ENCODE data around the gene B3GAT1. TPM values are rescaled to one million over a fixed set of nuclear protein-coding genes. Genes with fewer than 3 reads are reported as not detected.

B3GAT1 gene
- total RNA-seq, 2 donors from 2014 or later: 0.12 to 0.22 TPM

DNA sequence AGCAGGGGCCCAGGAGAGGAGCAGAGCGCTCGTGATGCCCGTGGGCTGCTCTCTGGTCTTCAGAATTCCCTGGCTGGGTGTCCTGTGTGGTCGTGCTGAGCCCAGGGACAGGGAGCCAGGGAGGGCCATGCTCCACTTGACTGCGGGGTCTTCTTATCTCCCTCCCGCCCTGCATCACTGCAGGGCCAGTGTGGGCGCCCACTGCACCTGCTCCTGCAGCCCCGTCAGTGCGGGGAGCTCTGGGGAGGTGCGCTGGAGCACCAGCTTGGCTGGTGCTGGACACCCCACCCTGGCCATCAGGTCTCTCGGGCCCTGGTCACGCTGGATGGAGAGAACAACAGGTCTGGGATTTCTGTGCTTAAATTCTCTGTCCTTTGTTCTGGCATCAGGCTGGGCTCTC lies 31.8 kb downstream of the B3GAT1 start:
- DNase-seq: no peak
- ATAC-seq: no peak
- intact Hi-C loops (cut with DNase I, micrococcal nuclease): no loop called here

DNA sequence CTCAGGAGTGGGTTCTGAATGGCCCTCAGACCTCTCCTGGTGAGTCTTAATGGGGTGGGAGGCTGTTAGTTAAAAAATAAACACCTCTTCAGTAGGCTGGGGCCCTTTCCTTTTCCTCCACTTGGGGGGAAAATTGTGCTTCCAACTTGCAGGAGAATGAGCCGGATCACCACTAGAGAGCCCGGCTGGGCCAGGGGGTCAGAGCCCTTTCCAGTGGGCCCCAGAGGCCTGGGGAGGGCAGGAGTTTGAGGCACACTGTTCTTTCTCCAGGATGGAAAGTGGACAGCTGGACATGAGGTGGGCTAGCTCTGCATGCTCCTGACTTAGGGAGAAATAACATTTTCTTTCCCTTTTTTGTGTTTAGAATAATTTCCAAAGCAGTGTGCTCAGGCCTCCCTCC lies 32.8 kb downstream of the B3GAT1 start:
- no peak for ATAC-seq
- DNase-seq: no peak
- intact Hi-C loops (cut with DNase I, micrococcal nuclease): no loop called here

DNA sequence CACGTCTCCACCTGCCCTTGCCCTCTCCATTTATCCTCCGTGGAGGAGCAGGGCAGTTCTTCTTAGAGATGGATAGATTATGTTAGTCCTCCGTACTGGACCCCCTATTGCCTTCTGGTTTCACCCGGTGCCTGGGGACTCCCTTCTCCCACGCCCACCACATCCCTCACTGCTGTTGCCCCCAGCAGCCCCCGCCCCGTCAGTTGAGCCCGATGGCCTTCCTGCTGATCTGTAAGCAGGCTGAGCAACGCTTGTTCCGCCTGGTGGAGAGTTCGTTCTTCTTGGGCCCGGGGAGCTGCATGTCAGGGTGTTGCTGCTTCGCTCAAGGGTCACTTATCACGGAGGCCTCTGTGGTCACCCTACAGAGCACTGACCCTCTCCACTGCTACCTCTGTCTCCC lies 34.2 kb downstream of the B3GAT1 start:
- DNase-seq (no peak), ATAC-seq (no peak)
- intact Hi-C loops (cut with DNase I, micrococcal nuclease): no loop called here

DNA sequence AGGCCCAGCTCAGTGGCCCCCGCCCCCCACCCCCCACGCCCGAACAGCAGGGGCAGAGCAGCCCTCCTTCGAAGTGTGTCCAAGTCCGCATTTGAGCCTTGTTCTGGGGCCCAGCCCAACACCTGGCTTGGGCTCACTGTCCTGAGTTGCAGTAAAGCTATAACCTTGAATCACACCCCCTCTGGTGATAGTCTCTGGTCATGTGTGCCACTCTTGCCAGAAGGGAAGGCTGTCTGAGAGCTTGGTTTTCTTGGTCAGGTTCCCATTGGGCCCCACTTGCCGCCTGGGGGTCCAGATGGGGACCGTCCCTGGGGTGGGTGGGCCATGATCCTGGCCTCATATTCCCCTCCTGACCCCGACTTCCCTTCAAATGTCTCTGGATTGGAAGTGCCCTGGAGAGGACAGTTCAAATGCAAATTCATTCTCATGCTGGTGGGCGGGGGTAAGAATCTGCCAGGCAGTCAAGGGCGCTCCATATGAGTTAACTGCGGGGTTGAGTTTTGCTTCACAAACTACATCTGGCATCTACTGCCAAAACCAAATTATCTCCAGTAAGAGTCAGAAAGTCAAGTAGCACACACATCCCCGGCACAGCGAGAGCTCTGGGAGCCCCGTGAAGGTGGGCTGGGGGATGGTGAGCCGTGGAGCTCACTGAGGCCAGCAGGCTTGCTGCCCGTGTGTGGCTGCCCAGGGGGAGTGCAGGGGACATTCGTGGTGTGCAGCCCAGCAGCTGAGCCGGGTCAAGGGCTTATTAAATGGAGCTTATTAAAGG lies 35.7 kb downstream of the B3GAT1 start:
- DNase-seq: no peak
- intact Hi-C loops (cut with DNase I, micrococcal nuclease): no loop called here

DNA sequence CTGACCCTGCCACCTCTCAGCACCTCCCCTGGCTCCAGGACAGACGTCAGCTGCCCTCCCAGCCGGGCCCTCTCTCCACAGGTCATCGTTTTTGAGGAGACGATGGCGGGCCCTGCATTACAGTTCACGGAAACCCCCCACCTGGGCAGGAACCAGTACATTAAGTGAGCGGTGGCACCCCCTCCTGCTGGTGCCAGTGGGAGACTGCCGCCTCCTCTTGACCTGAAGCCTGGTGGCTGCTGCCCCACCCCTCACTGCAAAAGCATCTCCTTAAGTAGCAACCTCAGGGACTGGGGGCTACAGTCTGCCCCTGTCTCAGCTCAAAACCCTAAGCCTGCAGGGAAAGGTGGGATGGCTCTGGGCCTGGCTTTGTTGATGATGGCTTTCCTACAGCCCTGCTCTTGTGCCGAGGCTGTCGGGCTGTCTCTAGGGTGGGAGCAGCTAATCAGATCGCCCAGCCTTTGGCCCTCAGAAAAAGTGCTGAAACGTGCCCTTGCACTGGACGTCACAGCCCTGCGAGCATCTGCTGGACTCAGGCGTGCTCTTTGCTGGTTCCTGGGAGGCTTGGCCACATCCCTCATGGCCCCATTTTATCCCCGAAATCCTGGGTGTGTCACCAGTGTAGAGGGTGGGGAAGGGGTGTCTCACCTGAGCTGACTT lies 37.0 kb downstream of the B3GAT1 start:
- DNase-seq (no peak), ATAC-seq (no peak)
- intact Hi-C loops (cut with DNase I, micrococcal nuclease): no loop called here

More for the DNA sequence above, 35.7 kb downstream of the B3GAT1 start:
- ATAC-seq: no peak

DNA sequence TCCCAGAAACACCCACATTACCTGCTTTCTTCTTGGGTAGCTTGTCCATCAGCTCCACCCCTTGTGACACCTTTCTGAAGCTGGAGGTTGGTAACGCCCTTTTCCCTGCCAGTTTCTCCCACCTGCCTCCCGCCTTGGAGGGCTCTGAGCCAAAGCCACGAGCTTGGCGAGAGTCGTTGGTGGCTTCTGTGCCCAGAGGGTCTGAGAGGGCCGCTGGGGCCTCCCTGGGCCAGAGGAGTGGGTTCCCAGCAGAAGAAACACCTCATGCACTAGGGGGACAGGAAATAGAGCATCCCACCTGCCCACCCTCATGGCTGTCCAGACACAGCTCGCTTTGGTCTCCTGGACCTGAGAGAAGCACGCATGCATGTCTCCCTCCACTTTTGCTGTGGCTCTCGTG lies 37.9 kb downstream of the B3GAT1 start:
- intact Hi-C loops (cut with DNase I, micrococcal nuclease): no loop called here
- DNase-seq: no peak

DNA sequence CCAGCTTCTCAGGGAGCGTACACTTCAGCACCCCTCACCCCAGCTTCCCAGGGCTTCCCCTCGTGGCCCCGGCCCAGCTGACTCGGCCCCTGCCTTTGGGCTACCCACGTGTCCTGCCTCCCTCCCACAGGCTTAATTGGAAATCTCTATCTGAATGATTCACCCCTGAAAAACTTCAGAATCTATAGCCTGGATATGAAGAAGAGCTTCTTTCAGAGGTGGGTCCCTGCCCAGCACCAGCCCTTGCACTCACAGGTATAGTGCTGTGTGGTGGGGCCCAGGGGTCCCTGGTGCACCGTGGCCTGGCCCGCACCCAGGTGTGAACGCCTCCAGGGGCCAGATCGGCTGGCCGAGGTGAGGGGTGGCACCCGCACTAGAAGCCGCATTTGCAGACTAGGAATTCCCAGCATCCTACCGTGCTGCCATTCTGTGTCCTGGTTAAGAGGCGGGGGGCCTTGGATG lies 38.4 kb downstream of the B3GAT1 start:
- no peak for DNase-seq
- intact Hi-C loops (cut with DNase I, micrococcal nuclease): no loop called here
- ATAC-seq: no peak

More for the DNA sequence above, 37.9 kb downstream of the B3GAT1 start:
- ATAC-seq: no peak

DNA sequence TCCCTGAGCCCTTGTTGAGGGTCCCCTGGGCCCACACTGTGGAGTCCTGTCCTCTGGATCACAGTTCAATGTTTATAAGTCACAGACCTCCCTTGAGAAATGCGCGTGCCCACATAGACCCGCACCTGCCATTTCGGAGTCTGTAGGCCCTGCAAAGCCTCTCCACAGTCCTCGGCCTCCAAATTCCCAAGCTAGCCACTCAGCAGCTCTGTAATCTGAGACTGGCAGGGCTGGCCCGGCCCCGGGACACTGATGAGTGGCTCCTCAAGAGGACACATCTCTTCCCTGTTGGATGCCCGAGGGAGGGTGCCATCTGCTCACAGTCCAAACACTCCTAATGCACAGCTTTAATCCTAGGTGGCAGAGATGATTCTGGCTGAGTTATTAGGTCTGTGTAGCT lies 39.1 kb downstream of the B3GAT1 start:
- intact Hi-C loops (cut with DNase I, micrococcal nuclease): no loop called here
- DNase-seq (no peak), ATAC-seq (no peak)

DNA sequence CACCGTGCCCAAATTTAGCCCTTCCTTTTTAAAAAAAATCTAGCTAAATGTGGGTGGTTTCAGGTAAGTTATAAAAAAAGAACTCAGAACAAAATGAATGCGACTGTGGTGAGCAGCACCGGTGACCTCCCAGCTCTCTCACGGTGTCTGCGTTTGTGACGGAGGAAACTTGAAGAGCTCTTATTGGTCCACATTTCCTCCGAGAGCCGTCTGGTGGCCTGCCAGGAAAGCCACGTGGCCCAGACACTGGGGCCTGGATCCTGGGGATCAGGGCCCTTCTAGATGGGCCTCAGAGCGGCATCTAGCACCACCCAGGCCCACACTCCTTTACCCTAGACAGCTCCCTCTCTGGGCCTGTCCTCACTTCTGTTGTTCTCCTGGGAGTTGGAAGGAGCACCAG lies 39.5 kb downstream of the B3GAT1 start:
- intact Hi-C loops (cut with DNase I, micrococcal nuclease): no loop called here
- ATAC-seq (no peak), DNase-seq (no peak)

DNA sequence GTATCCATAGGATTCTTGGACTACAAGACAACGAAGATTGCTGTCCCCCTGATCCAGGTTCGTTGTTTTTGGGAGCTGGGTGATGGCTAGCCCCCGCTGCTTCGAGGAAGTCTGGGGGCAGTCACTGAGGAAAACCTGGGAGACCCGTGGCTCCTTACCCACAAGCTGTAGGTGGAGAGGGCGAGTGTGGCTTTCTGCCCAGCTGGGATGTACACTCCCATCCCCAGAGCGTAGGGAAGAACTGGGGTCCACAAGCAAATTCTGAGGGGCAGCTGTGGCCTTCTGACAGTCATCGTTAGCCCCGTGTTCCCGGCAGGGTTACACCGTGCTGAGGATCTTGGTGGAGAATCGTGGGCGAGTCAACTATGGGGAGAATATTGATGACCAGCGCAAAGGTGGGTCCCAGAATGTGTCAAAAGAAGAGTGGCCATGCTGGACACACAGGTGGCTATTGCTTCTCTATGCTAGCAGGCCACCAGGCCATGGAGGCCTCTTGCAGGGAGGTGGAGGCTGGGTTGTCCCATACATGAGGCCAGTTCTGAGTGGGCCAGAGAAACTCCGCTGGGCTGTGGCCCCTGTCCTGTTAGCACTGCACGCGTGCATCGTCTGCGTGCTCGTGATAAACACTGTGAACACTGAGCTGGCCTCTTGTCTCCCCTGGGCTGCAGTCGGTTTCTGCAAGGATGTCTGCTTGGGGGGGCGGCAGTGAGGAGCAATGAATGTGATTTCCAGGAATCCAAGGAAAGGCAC lies 40.4 kb downstream of the B3GAT1 start:
- ATAC-seq (no peak), DNase-seq (no peak)
- intact Hi-C loops (cut with DNase I, micrococcal nuclease): no loop called here

DNA sequence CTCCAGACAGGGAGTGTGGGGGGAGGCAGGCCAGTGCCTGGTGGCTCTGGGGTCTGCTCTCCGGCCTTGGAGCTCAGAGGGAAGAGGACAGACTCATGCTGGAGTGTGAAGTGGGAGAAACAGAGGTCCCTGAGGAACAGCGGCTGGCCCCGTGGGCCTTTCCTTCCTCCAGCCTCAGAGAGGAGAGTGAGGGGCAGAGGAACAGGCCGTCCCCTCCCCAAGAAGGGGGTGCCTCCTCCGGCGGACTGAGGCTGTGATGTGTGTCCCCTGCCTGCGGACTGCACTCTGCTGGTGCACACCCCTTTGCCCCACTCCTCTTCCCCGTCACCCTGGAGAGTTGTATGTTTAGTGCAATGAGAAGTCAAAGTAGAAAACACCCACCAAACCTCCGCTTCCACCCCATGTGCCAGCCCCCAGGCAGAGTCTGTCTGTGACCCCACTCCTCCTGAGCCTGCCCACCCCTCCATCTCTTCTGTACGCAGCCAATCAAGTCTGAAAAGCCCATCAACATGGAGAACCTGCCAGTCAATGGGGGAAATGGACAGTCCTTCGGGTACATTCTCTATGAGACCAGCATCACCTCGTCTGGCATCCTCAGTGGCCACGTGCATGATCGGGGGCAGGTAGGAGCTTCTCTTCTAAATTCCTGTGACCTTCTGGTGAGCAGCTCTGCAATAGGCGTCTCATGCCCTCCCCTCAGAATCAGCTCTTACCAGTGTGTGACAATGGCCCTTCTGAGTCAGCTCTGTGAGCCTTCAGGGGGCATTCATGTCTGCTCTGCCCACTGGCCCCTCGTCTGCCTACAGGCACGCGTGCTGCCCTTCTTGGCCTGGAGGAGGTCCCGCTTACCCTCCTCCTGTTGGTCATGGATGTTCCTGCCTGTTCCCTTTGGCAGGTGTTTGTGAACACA lies 41.3 kb downstream of the B3GAT1 start:
- intact Hi-C loops (cut with DNase I, micrococcal nuclease): no loop called here
- ATAC-seq (no peak), DNase-seq (no peak)

DNA sequence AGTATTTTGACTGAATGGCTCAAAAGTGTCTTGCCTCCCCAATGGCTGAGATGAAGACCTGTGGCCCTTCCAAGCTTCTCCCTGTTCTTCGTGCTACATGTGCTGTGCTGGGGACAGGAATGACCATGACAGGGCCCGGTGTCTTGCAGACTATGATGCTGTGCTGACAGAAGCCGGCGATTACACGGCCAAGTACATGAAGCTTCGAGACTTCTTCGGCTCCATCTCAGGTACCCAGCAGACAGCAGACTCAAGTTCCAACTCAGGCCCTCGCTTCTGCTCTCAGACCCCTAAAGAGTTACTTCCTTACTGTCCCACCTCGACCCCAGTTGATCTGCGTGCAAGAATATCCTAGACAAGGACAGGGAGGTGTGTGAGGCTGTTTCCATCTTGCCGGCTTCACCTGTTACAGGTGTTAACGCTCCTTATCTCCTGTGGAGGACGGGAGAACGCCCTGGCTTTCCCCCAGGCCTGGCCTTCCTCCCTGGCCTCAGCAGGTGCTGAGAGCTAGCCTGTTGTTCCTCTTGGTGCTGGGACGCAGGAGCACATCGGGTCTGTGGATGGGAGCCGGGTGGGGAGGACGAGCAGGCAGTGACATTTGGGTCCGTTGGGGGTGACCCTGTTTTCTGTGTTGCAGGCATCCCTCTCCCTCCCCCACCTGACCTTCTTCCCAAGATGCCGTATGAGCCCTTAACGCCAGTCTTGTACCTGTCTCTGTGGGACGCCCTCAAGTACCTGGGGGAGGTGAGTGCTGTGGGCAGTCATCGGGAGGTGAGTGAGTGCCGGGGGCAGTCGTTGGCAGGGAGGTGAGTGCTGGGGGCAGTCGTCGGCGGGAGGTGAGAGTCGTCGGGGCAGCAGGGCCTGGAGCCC lies 42.2 kb downstream of the B3GAT1 start:
- no peak for ATAC-seq
- intact Hi-C loops (cut with DNase I, micrococcal nuclease): no loop called here
- no peak for DNase-seq

DNA sequence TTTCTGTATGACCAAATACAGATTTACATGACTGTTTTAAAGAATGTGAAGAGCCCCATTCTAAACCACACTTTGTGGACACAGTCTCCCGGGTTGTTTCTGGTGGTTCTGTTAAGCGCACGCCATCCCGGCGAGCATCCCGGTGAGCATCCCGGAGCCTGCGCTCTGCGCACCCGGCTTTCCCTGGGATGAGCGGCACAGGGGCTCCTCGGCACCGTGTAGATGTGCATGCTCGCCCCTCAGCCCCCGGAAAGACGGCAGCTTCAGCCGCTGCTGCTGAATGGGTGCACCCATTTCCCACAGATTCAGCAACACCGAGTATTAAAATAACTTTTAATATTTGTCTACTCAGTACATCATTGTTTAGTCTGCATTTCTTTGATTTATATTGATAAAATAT lies 44.3 kb downstream of the B3GAT1 start:
- ATAC-seq: no peak
- intact Hi-C loops (cut with DNase I, micrococcal nuclease): no loop called here
- DNase-seq: no peak

DNA sequence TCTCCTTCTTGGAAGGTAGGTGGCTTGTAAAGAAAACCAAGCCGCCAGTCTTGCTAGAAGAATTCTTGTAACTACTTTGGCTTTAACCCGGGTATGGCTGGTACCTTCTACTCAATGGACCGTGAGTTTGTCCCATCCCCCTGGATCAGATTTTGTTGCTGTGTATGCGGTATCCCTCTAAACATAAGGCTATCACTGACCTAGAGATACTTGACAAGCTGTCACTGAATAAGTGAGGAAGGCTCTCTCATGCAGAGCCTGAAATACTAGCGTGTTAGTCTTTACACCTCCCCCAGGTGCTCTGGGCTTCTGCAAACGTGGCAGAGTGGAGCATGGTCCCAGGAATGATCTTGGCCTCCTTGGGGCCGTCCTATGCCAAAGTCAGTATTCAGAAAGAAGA lies 45.8 kb downstream of the B3GAT1 start:
- intact Hi-C loops (cut with DNase I, micrococcal nuclease): no loop called here
- DNase-seq (no peak), ATAC-seq (no peak)

DNA sequence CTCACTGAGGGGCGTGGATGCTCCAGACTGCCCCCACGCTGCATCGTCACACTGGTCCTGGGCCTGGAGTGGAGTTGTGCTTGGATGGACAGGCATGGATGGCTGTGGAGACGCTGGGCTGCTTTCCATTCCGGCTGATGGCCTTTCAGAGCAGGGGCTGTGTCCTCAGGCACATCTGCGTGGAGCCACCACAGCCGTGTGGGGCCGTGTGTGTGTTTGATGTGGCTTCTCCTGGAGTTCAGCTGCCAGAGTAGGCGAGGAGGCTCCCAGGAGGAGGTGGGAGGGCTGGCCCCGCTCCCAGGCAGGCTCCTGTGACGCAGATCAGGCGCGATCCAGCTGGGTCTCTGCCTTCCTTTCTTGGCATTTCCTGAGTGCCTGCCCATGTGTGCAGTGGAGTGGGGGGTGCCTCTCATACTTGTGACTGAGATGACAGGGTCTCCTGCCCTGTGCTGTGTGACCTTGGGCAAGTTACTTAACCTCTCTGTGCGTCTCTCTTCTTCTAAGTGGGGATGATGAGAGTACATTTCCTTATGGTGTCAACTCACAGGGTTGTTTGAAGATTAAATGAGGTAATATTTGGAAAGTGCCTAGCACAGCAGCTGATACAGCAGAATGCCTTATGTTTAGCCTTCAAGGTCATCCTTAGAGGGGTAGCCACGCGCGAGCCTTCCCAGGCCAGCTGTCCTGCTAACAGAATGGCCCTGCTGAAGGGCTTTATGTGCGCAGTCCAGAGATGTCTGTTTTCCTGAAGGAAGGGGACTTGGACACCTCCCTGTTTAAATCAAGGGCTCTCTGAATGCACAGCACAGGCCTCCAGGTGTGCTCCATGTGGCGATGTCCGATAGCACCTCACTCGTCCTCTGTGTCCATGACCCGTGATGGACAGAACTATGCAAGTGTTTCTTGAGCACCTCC lies 46.8 kb downstream of the B3GAT1 start:
- no peak for DNase-seq
- intact Hi-C loops (cut with DNase I, micrococcal nuclease): no loop called here
- ATAC-seq: no peak

DNA sequence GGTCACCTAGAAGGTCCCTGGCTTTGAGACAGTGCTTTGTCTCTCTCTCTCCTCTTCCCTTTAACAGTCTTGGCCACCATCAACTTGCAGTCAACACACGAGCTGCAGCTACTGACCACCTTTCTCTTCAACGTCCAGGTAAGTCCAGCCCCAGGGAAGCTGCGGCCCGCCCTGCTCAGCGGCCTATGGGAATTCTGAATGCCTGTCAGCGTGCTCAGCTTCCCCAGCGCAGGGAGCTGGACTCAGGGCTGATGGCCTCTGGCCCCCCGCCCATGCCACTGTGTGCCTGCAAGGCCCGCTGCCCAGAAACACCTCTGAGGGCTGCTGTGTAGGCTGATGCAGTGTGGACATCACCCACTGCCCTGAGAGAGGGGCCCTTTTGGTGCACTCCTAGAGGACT lies 47.8 kb downstream of the B3GAT1 start:
- ATAC-seq: no peak
- DNase-seq: no peak
- intact Hi-C loops (cut with DNase I, micrococcal nuclease): no loop called here

DNA sequence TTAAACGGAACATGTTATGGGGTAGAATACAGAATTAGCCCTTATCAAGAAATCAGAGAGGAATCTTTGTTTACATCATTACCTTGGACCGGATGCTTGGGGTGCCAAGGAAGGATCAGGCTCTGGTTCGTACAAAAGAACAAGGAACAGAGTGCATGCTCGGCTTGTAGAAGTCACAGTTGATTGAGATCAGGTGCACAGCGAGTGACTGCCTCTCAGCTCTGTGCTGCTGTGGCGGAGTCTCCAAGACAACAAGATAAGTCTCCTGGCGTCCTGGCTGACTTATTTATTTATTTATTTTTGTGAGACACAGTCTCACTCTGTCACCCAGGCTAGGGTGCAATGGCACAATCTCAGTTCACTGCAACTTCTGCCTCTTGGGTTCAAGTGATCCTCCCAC lies 48.5 kb downstream of the B3GAT1 start:
- intact Hi-C loops (cut with DNase I, micrococcal nuclease): no loop called here
- DNase-seq: no peak

More for the DNA sequence above, 48.5 kb downstream of the B3GAT1 start:
- ATAC-seq: no peak

All from left colon (tissue), 2 donors.